ENCODE measurements around the gene GRID2.
"Not testable (repeated sequence)": the region's sequence is repeated elsewhere in the genome, so short reads cannot be mapped to it uniquely, and the experiment has no call there.

Gene GRID2

DNA sequence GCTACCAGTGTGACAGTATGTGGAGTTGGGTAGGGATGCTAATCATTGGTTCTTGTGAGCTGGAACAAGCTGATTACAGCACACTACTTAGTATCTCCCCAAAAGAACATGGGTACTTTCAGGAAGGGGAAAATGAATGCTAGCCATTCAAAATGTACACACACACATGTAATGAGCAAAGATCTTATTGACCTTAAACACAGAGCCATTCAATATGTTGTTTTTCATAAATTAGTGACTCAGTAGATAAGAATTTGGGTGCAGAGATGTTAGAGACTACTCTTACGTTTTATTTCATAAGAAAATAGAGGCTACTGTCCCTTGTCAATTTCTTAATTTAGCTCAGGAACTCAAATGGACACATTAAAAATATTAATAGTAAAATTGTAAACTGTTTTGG, 1015.3 kb downstream of the GRID2 start:
- no peak for DNase-seq (ENCODE audit: low spot score)

DNA sequence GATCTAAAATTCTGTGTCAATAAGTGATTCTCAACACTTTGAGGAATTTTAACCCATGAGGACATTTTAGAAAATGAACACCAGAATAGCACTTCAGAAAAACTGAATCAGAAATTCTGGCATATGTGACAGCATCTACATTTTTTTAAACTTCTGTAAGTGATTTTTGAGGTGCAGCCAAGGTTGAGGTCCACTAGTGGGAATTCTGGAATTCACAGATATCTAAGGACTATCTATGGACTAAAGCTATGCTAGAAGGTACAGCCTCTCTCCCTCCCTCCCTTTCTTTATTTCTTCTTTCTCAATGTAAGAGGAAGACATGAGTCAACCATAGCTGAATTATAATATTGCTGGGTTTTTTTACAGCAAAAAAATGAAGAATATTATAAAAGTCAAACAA, 1016.6 kb downstream of the GRID2 start:
- DNase-seq (ENCODE audit: low spot score): no peak

DNA sequence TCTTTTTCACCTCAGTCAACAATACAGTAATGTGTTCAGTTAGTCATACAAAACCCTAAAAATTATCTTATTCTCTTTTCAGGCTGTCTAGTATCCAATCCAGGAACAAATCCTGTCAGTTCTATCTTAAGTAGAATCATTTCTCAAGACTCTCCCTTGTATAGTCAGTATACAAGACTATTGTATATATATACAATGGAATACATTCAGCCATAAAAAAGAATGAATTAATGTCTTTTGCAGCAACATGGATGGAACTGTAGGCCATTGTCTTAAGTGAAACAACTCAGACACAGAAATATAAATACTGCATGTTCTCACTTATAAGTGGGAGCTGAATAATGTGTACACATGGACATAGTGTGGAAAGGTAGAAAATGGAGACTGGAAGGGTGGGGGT, 1023.6 kb downstream of the GRID2 start:
- no peak for DNase-seq (ENCODE audit: low spot score)

DNA sequence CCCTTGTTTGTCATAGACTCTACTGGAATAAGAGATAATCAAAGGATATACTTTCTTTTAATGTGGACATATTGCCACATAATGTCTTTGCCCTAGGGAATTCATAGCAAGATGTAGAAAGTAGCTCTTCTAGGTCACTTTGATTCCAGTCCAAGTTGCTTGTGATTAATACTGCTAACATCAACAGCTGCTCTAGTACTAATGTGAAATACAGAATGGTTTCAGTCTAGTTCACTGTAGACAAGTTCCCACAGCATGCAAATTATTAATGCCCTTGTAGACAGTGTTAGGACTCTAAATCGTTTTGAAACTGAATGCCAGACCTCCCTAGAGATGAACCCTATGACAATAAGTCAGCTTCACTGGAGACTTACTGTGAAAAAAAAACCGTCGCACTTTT, 1030.2 kb downstream of the GRID2 start:
- DNase-seq (ENCODE audit: low spot score): no peak

DNA sequence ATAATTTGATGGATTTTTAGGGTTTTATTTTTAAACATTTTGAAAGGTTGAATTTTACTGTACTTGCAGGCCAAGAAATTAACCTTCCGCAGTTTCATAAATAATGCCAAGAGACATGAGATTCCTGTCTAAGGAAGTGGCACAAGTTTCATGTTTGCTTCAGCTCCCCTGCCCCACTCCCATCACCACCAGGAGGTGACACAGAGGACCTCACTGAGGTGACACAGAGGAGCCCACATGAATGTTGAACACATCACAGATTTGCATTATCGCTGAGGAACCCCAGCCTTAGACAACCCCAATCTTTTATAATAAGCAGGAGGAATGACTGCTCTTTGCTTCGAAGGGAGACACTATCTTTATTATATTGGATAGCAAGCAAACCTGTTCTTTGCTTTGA, 1033.4 kb downstream of the GRID2 start:
- DNase-seq (ENCODE audit: low spot score): no peak

DNA sequence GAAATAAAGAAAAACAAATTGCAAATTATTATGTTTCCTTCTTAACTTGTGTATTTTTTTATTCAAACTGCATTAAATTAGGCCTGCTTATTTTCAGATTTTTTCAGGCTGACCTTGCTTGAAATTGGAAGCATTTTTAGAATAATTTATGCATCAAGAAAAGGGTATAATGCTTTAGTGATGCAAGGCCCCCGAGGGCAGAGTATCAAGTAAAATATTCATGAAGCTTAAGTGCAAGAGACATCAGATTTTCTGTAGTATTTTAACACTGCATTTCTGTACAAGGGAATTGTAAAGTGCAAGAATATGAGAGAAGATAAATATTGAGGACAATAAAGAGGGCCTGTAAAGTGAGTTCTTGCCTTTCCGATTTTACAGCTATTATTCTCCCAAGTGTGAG, 1039.0 kb downstream of the GRID2 start:
- DNase-seq (ENCODE audit: low spot score): no peak

DNA sequence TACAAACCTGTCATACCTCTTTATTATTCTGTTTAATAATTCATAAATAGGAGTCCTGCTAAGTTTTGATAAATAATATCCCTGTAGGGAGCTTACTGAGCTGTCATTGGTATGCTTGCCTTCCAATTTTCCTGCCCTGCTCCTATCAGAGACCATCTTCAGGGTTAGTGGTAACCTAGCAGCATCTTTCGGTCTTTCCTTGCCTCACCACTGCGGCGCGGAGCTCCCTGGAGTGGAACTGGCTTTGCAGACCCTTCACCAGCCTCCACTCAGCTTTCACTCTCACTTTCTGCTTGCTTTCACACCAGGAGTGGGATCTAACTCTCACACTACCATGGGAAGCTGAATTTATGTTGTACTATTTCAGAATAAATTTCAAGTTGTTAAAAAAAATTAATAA, 1043.1 kb downstream of the GRID2 start:
- DNase-seq (ENCODE audit: low spot score): no peak

DNA sequence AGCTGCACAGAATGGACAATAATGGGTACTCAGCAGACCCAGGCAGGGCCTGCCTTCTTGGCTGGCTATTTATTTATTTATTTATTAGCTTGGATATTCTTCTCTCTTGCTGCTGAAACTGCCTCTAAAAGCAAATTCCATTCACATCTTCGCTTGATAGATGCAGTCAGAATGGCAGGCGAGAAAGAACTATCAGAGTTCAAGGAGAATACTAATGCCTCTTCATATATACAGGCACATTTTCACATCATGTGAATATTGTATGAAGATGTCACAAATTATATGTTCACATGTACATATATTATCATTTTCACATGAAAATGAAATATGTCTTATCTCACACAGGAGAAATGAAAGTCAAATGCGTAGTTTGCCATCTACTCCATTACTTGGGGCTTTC, 1045.1 kb downstream of the GRID2 start:
- no peak for DNase-seq (ENCODE audit: low spot score)

DNA sequence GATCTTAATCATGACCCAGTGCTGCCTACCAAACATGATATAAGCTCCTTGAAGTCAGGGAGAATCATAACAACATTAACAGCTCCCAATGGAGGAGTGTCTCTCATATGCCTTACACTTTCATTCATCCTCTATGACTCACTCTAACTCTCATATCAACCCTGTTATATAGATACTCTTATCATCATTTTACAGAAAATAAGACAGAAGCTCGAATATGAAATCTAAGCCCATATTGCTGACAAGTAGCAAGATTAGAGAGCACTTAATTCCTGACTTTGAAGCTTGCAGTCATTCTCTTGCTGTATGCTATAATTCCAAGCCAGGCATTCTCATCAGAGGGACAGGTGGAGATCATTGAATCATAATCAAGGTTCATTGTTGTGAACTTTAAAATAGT, 1048.1 kb downstream of the GRID2 start:
- no peak for DNase-seq (ENCODE audit: low spot score)

DNA sequence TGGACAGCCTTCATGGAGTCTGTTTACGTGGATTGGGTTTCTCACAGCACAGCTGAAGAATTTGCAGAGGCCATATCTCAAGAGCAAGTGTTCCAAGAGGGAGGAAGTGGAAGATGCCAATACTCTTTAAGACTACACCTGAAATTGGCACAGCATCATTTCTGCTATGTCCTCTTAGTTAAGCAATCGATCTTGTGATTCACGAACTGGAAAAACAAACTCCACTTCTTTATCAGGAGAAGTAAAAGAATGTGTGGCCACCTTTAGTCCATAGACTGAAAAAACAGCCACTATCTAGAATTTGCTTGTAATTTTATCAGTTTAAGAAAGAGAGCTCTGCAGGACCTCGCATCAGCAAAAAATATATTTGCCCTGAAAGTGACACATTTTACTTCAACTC, 1051.6 kb downstream of the GRID2 start:
- DNase-seq (ENCODE audit: low spot score): no peak

DNA sequence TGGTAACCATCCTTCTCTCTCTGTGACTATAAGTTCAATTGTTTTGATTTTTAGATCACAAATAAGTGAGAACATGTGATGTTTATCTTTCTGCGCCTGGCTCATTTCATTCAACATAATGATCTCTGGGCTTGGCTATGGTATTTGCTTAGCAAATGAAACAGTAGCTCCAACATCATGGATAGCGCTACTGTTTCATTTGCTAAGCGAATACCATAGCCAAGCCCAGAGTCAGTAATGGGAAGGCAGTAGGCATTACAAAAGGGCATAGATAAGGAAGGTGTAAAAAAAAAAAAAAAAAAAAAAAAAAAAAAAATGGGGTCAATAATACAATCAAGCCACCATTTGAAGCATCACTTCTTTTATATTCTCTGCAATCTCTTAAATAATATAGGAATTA, 1055.8 kb downstream of the GRID2 start:
- DNase-seq (ENCODE audit: low spot score): no peak

DNA sequence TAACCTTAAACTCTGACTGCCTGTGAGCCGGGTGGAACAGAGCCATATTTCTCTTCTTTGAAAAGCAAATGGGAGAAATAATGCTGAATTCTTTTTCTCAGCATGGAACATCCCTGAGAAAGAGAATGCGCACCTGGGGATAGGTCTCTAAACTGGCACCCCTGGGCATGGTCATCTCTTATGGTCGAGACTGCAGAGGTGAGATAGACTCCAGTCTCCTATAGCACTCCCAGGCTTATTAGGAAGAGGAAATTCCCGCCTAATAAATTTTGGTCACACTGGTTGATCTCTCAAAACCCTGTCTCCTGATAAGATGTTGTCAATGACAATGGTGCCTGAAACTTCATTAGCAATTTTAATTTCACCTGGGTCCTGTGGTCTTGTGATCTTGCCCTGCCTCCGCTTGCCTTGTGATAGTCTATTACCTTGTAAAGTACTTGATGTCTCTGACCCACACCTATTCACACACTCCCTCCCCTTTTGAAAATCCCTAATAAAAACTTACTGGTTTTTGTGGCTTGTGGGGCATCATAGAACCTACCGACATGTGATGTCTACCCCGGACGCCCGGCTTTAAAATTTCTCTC, 1062.5 kb downstream of the GRID2 start:
- DNase-seq (ENCODE audit: low spot score): not testable (repeated sequence)

DNA sequence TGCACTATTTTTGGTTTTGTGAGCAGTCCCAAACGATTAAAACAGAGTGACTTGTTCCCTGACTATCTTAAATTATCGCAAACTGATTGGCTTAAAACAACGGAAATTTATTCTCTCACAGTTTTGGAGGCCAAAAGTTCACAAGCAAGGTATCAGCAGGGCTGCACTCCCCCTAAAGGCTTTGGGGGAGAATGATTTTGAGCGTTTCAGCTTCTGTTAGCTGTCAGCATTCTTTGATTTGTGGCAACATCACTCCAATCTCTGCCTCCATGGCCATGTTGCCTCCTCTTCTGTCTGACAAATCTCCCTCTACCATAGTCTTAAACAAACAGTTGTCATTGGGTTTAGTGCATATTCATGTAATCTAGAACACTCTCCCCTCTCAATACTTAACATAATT, 1065.2 kb downstream of the GRID2 start:
- no peak for DNase-seq (ENCODE audit: low spot score)

DNA sequence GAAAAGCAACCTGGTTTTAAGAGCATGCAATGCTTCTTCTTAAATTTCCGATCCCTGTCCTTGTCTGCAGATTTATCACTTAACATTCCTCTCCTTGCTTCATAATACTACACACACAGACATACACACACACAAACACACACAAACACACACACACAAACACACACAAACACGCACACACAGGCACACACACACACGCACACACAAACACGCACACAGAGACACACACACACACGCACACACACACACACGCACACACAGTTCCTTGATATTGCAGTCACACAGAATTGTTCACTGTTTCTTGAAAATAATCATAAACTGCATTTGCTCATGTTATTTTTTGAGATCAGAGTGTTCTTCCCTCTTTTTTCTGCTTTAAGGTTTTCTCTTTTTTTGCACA, 1066.5 kb downstream of the GRID2 start:
- DNase-seq (ENCODE audit: low spot score): no peak

DNA sequence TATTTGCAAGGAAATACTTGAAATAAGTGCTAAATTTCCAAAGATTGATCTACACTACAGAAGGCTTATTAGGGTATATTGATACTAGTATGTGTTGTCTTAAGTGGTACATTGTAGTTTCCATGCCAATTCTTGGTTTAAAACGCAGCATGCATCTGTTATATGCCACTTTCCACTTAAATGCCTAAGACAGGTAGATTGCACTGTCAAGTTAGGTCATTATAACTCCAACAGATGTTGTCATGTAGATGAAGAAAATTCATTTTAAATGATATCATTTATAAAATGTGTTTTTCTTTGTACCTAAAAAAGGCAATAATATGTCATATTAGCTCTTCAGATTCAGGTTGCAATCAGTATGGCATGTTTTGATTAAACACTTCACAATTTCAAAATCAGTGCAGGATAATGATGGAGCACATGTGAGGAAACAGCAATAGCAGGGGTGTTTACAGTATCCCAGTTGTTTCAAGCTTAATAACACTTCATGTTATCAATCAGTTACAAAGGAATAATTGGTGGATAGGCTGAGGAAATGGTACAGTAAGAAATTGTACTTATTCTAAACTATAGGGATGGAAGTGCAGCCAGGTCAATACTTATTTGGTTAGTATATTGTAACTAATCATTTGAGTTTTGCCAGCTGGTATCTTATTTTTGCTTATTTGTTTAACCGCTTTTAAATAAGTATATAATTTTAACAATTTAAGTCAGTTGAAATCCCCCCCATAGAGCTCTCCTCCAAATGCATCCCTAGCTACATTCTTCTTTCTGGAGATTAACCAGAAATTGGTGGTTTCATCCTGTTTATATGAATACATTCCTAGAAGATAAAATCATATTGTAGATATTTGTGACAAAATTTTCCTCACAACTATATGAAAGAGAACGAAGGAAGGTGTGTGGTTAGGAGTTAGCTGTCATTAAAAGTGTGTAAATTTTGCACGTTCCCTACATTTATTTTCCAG, 1070.4 kb downstream of the GRID2 start:
- no peak for DNase-seq (ENCODE audit: low spot score)

DNA sequence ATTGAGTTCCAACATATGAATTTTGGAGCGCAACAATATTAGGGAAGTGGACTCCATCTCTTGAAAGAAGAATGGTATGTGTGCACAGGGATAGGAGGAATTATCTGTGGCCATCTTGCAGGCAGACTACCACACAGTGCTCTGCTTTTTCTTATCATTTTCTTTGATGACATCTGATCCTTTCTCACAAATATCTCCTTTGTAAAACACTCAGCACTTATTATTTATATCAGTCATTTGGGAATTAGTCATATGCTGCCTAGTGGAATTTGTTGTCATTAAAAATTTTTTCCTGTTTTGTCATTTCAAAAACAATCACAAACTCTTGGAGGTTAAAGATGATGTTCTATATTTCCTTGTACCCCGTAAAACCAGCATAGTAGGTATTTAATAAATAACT, 1080.5 kb downstream of the GRID2 start:
- no peak for DNase-seq (ENCODE audit: low spot score)

DNA sequence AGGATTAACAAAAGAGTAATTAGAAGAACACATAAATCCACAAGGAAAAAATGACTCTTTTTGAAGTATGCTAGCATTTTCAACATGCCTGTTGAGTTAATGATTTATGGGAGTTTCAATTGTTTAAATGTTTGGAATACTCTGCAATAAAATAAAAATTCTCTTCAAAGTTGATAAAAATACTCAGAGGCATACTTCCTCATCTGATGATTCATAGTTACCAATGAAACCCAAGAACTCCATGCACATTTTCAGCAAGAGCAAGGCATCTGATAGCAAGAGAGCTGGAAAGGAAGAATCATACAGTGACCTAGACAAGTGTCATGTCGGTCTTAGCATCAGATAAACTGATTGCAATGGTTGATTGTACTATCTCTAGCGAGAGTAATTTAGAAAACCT, 1081.1 kb downstream of the GRID2 start:
- no peak for DNase-seq (ENCODE audit: low spot score)

DNA sequence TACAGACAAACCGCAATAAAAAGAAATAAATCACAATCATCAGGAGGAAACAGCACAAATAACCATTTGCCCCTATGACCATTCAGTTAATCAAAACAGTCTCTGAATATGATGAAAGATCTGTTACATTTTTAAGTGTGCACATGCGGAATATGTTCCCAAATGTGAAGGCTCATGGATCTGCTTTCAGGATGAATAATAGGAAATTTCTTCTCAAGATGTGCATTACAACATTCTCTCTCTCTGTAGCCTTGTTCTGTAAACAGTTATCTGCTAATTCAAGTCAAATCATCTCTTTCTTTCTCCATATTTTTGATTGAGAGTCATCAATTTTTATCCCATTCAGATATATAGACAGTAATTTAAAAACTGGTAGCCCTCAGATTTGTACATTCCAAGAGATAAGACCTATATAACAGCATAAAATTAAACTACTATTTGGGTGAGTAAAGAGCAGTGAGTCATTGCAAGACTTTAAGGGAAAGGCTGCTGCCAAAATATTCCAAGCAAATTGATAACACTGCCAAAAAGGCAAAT, 1090.8 kb downstream of the GRID2 start:
- DNase-seq (ENCODE audit: low spot score): no peak

DNA sequence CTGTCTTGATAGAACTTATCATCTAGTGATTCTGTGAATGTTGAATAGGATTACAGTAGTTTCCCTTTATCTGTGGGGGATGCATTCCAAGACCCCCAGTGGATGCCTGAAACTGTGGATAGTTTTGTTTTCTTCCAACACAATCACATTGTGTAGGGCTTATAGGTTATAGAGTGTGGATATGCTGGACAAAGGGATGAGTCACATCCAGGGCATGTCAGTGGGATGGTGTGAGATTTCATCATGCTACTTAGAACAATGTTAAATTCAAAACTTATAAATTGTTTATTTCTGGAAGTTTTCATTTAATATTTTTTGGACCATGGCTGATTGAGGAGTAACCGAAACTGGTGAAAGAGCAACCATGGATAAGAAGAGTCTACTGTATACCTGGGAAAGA, 1092.5 kb downstream of the GRID2 start:
- DNase-seq (ENCODE audit: low spot score): no peak

DNA sequence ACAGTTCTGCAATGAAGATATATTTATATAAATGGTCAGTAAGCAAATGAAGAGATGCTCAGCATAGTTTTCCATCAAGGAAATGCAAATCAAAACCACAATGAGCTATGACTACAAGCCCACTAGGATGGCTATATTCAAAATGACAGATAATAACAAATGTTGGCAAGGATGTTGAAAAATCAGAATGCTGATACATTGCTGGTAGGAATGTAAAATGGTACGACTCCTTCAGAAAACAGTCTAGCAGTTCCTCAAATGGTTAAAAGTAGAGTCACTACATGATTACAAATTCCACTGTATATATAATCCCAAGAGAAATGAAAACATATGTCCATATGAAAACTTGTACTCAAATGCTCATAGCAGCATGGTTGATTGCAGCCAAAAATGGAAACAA, 1099.8 kb downstream of the GRID2 start:
- no peak for DNase-seq (ENCODE audit: low spot score)

DNA sequence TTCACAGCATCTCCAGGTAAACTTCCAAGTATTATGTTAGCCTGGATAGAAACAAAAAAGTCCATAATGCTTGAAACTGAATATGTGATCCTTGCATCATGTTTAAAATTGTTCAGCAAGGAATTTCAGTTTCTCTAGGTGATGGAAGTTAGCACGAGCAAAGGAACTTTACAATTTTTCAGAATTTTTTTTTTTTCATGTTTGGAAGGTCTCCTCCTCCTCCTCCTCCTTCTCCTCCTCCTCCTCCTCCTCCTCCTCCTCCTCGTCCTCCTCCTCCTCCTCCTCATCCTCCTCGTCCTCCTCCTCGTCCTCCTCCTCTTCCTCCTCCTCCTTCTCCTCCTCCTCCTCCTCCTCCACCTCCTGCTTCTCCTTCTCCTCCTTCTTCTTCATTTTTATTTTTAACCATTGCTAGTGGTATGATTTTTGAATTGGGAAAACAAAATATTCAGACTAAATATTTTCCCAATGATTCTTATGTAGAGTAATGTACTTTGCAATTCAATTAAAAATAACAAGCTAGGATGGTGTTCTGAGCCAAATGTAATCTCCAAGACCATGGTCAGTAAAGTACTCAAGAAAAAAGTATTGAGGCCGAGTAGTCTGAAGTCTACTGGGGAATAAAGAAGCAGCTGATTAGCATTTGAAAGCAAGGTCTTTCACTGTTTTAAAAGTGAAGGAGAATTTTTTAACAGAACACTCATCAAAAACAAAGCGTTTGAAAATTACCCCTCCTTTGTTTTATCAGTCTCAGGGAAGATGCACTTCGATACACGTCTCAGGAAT, 1103.9 kb downstream of the GRID2 start:
- no peak for DNase-seq (ENCODE audit: low spot score)

DNA sequence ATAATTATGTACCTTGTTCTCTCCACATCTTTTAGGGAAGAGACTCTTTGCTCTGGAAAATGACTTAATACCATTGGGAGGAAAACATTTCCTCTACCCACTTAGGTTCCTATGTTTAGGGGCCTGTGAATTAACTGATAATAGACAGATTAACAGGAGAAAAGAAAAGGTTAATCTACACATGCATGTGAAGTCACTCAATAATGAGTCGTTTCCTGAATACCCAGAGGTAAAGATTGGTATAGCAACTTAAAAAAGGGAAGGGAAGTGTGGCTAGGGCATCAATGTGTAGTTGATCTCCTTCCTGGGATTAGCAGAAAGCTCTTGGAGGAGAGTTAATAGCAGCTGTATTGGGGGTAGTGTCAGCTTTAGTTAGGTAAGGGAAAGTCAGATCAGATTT, 1105.3 kb downstream of the GRID2 start:
- no peak for DNase-seq (ENCODE audit: low spot score)
